Activated CD4-positive, alpha-beta T cell treated with anti-CD3 and anti-CD28 coated beads for 4 hours (primary cell): Measurements from ENCODE around the gene NTRK2.

Experiments used
- DNase-seq, 2 donors: peaks; one replicate each; pipeline ENCODE4 v3.0.0-alpha.2; 2020

NTRK2 gene

GRCh38 chr9:84993105-84993504, 323.6 kb downstream of the NTRK2 start:
- no peak for DNase-seq

- no peak for DNase-seq
Observed at GRCh38 chr9:84996029-84996428, 326.5 kb downstream of the NTRK2 start.

GRCh38 chr9:84996716-84997115, 327.2 kb downstream of the NTRK2 start:
- no peak for DNase-seq

DNA sequence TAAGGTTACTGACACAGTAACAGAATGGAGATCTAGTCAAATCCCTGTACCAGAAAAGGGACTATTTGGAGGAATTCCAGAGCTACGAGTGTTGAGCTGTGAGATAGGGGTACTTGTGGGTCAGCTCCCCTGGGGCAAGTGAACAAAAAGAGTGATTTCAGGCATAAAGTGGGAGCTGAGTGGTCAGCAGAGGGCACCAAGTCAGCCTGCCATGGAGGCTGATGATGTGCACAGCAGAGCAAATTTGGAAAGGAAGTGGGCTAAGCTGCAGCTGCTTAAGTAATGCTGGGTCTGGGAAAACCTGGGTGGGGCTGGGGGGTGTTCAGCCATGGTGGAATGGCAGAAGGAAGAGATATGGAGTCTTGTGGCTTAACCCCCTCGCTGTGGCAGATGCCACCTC, 327.9 kb downstream of the NTRK2 start:
- no peak for DNase-seq

DNA sequence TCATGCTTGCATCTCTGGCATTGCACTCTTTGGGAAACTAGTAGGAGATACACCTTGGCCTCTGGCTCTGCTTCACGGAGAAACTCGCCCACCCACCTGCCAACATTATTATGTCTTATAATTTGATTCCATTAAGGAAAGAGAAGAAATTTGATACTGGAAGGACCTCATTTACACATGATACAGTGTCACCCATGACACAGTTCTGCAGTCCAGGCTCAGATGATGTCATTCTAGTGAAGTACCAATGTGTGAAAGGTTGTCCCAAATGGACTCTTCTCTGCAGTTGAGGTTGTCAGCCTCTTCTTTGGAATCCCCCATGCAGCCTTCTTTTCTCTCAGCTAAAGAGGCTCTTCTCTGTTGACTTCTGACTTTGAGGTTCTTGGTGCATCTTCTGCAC, 329.1 kb downstream of the NTRK2 start:
- no peak for DNase-seq

- no peak for DNase-seq
Observed at GRCh38 chr9:84999788-85000187, 330.3 kb downstream of the NTRK2 start.

DNA sequence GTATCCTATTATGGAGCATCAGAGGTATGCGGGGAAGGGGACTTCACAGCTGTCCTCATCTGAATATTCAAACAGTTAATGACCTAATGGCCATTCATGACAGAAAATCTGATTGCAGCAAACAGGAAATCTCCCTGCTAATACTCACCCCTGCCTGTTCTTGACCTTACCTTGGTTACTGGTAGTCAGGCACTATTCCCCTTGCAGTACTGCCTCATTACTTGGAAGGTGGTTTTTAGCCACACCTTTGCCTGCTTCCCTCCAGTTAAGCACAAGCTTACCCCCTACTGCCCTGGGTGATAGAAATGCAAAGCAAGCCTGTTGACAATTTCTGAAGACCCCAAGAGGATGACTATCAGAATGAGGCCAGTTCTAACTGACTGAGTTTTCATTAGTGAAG, 332.4 kb downstream of the NTRK2 start:
- DNase-seq, result no peak

- no peak for DNase-seq
Observed at GRCh38 chr9:85004818-85005413, 335.4 kb downstream of the NTRK2 start.

GRCh38 chr9:85007748-85008147, 338.2 kb downstream of the NTRK2 start:
- no peak for DNase-seq

- no peak for DNase-seq
Observed at GRCh38 chr9:85008215-85008614, 338.7 kb downstream of the NTRK2 start.

DNA sequence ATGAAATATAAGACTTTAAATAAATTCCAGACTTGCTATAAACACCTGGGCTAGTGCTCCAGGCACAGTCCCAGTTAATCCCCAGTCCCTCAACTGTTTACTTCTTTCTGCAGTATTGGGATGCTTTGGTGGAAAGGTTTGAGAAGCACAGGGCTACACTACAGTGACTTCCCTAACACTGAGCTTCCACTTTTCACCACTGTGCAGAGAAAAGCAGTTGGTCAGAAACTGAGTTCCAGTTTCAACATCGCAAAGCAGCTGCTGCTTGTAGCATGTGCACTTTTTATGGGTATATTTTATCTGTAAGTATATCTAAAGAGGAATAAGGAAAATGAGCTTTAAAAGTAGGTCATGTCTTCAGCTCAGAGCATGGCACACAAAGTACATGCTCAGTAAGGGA, 339.7 kb downstream of the NTRK2 start:
- DNase-seq, result no peak

DNA sequence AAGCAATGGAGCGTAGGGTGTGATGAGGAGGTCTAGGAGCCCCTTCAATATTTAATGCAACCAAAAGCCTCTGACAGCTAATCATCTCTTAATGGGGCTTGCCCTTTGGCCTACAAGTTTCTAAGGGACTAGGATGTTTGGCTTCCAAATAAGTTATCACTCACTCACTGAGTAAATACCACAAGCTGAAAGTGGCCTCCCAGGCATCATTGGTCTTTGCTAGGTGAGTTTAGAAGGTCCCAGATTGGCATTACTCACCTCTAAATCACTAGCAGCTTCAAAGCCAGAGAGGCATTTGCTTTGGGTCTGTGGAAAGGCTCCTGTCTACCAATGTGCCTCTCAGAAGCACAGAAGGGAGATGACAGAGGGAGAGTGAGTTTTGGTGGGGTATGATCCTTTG, 344.2 kb downstream of the NTRK2 start:
- DNase-seq, result no peak

- DNase-seq, result no peak
Observed at GRCh38 chr9:85014292-85014691, 344.8 kb downstream of the NTRK2 start.

DNA sequence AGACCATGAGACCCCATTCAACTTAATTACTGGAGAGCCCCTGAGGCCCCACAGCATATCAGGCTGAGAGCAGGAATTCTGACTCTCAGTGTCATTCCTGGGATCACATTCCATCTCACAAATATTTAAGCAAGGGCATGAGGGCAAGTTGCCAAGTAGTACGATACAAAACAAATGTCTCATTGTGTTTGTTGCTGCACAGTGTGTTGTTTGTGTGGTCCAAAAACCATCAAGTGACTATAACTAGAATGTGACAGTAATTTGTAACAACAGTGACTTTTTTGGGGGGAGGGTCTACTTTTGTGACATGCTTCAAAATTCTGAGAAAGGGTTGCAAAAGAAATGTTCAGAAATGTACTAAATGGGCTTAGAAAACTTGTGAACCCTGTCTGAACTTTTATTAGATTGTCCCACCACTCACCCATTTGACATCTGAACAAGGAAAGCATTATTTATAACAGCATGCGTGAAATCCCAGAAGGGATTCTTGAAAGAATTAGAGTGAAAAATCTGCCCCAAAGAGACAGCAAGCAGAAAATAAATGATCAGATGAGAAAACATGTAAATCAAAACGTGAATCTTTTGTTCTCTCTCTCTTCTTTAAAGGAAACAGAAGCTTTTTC, 347.0 kb downstream of the NTRK2 start:
- no peak for DNase-seq

GRCh38 chr9:85020791-85021190, 351.3 kb downstream of the NTRK2 start:
- DNase-seq, result no peak

DNA sequence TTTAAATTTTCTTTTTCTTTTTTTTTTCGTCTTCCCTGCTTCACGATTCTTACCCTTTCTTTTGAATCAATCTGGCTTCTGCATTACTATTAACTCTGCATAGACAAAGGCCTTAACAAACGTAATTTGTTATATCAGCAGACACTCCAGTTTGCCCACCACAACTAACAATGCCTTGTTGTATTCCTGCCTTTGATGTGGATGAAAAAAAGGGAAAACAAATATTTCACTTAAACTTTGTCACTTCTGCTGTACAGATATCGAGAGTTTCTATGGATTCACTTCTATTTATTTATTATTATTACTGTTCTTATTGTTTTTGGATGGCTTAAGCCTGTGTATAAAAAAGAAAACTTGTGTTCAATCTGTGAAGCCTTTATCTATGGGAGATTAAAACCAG, 352.2 kb downstream of the NTRK2 start:
- DNase-seq, result no peak

DNA sequence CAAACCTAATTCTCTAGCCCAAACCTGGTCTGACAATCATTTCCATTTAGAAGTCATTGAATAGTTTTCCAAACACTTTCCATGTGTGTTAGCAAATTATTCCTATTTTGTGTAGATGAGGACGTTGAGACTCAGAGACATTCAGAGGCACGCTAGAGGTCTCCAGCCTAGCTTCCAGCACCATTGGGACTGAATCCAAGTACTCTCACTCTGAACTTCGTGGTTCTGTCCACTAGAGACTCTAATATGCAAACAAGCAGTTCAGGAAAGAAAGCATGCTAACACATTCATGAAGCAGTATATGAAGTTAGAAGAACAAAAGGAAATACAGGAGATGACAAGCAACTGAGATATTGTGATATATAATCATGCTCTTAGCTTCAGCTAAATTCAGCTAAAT, 354.8 kb downstream of the NTRK2 start:
- no peak for DNase-seq

DNA sequence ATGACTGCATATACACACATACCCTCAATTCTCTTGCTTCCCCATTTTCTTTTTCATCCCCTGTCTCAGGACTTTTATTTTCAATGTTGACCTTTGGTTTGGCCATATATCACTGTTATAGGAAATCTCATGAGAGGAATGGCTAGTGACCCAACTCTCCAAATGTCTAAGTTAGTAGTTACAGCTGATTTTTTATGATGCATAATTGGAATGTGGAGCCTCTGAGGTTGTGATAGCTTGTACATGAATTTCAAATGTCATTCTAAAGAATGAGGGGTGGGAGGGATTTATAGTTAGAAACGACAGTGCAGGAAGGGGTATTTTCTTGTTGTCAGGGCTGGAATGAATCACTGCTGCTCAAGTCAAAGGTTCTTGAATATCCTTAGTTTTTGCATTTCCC, 356.1 kb downstream of the NTRK2 start:
- no peak for DNase-seq

GRCh38 chr9:85027870-85028269, 358.3 kb downstream of the NTRK2 start:
- DNase-seq, result no peak

DNA sequence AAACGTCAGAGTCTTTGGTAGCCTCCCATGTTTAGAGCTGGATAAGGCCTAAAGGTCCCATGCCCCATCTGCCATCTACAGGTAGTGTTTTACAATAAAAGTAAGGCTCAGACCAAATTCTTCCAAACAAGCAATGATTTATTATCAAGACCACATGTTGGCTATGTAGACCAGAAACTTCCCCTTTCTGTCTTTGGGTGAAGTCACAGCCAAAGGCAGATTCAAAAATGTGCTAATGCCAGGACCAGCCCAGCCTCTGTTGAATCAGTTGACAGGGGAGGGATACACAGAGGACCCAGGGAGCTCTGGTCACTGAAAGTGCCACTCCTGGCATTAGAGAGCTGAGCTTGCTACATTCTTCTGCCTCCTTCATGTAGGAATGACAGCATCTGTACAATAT, 360.8 kb downstream of the NTRK2 start:
- DNase-seq, result no peak

GRCh38 chr9:85036496-85036895, 367.0 kb downstream of the NTRK2 start:
- DNase-seq, result no peak

DNA sequence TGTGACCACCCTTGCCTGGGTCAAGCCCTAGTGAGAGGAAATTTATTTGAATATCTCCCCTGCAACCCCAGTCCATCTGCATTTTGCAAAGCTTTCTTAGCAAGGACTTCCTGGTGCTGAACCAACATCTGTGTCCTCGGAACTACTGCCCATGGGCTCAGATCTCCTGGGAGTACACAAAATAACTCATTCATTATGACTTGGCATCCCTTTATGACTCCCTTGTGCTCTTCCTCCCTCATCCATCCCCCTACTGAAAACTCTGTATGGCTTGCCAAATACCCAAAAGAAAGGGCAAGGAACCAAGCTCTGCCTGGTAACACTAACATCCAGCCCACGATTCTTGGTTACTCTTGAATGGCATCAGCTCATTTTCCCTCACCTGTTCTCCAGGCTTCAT, 368.5 kb downstream of the NTRK2 start:
- no peak for DNase-seq

- no peak for DNase-seq
Observed at GRCh38 chr9:85038824-85039608, 369.5 kb downstream of the NTRK2 start.

DNA sequence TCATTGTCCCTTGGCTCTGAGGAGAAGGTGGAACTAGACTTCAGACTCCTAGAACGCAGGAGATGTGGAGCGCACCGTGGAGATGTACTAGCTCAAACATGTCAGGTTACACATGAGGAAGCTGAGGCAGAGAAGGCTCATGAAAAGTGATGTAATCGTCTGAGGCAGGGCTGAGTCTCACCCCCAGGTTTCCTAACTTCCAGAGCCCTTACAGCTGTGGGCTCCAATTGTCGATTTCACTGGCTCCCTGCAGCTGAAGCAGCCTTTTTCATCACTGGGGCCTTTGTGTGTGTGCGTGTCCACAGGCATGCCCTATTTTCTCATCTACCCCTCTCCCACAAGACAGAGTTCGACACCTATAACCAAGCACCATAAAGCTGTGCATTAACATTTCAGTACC, 370.6 kb downstream of the NTRK2 start:
- DNase-seq, result no peak
